NCI-H1048 (cell line): ENCODE data around the gene KCTD3.

Experiments used
- DNase-seq: peaks from one replicate; lab custom pipeline; 2025; lab: John Stamatoyannopoulos, UW

KCTD3 gene

GRCh38 chr1:215557504-215557903 is 9.6 kb upstream of the KCTD3 start:
- DNase-seq = no peak

GRCh38 chr1:215557992-215558626 is 9.0 kb upstream of the KCTD3 start:
- DNase-seq = no peak

- no peak for DNase-seq
These were observed 591 bp downstream of the KCTD3 start for GRCh38 chr1:215567491-215568298.

- DNase-seq = no peak
These were observed 1.2 kb downstream of the KCTD3 start for GRCh38 chr1:215568299-215568692.

- DNase-seq = no peak
These were observed 3.1 kb downstream of the KCTD3 start for GRCh38 chr1:215569986-215570824.

GRCh38 chr1:215581896-215582295 is 14.8 kb downstream of the KCTD3 start:
- DNase-seq = no peak

GRCh38 chr1:215583185-215583749 is 16.2 kb downstream of the KCTD3 start:
- no peak for DNase-seq

GRCh38 chr1:215584389-215584788 is 17.3 kb downstream of the KCTD3 start:
- DNase-seq = no peak

- DNase-seq = no peak
These were observed 22.7 kb downstream of the KCTD3 start for GRCh38 chr1:215589650-215590435.

GRCh38 chr1:215590779-215591491 is 23.8 kb downstream of the KCTD3 start:
- no peak for DNase-seq

- DNase-seq = no peak
These were observed 27.5 kb downstream of the KCTD3 start for GRCh38 chr1:215594640-215595039.

- DNase-seq = no peak
These were observed 28.1 kb downstream of the KCTD3 start for GRCh38 chr1:215595231-215595630.

- no peak for DNase-seq
These were observed 30.9 kb downstream of the KCTD3 start for GRCh38 chr1:215597961-215598360.

- no peak for DNase-seq
These were observed 32.4 kb downstream of the KCTD3 start for GRCh38 chr1:215599418-215600074.

GRCh38 chr1:215600258-215600792 is 33.2 kb downstream of the KCTD3 start:
- no peak for DNase-seq

- no peak for DNase-seq
These were observed 33.8 kb downstream of the KCTD3 start for GRCh38 chr1:215600867-215601266.

- DNase-seq = no peak
These were observed 34.2 kb downstream of the KCTD3 start for GRCh38 chr1:215601276-215601675.

- no peak for DNase-seq
These were observed 36.2 kb downstream of the KCTD3 start for GRCh38 chr1:215603319-215603718.

- DNase-seq = no peak
These were observed 38.0 kb downstream of the KCTD3 start for GRCh38 chr1:215605011-215605621.

- no peak for DNase-seq
These were observed 38.9 kb downstream of the KCTD3 start for GRCh38 chr1:215606036-215606435.
